Gastroesophageal sphincter (tissue), 4 donors: ENCODE data around the gene NELL1. TPM values are rescaled to one million over a fixed set of nuclear protein-coding genes. Genes with fewer than 3 reads are reported as not detected.

Source experiments
- ATAC-seq: fragments of 150-250 bp; one replicate; pipeline ENCODE4 v1.9.1; 2016; ENCODE audit warnings: mild to moderate bottlenecking, moderate library complexity
- H3K27ac ChIP-seq, 4 donors: fragments of 200-600 bp; sonication (generic) in 3 of 4; 1 replicate in 3 of 4; 2 replicates in 1 of 4; pipeline ENCODE4 v1.5.1; 2016 to 2019
- H3K27me3 ChIP-seq: fragments of 200-600 bp; sonication (generic); one replicate; pipeline ENCODE4 v1.5.1; 2019
- H3K36me3 ChIP-seq, 2 donors: fragments of 200-600 bp; sonication (generic); one replicate each; pipeline ENCODE4 v1.5.1; 2019; ENCODE audit warnings: control low read depth in 1 of 2
- H3K4me1 ChIP-seq, 3 donors: fragments of 200-600 bp; sonication (generic); 1 replicate in 2 of 3; 2 replicates in 1 of 3; pipeline ENCODE4 v1.5.1; 2016 to 2019; ENCODE audit warnings: control low read depth in 2 of 3
- H3K4me3 ChIP-seq, 2 donors: fragments of 200-600 bp; sonication (generic); one replicate each; pipeline ENCODE4 v1.5.1; 2019; ENCODE audit warnings: mild to moderate bottlenecking in 1 of 2, moderate library complexity in 1 of 2
- H3K9me3 ChIP-seq, 3 donors: fragments of 200-600 bp; sonication (generic); one replicate each; pipeline ENCODE4 v1.5.1; 2017 to 2019; ENCODE audit warnings: control low read depth in 2 of 3
- EP300 ChIP-seq: sonication (generic); formaldehyde crosslinking; IDR thresholded peaks from one replicate; pipeline ENCODE4 v1.6.1; 2017; ENCODE audit warnings: antibody characterized with exemption, mild to moderate bottlenecking
- POLR2A ChIP-seq, 2 donors: fragments of 450-650 bp; IDR thresholded peaks; one replicate each; pipeline ENCODE4 v1.6.1; 2017; ENCODE audit warnings: antibody characterized with exemption in 2 of 2, mild to moderate bottlenecking in 2 of 2, moderate library complexity in 1 of 2
- POLR2AphosphoS5 ChIP-seq: sonication (generic); formaldehyde crosslinking; IDR thresholded peaks from one replicate; pipeline ENCODE4 v1.6.1; 2017; ENCODE audit warnings: antibody characterized with exemption
- WGBS, 2 donors: methylation state at CpG; one replicate each; pipeline ENCODE4 v1.1.5; 2018; ENCODE audit warnings: low coverage in 1 of 2; 5-methylcytosine and 5-hydroxymethylcytosine counted together
- total RNA-seq, 4 donors: library from RNA; depleted of rRNA; stranded (reverse); fragments of >200 nt; gene quantifications; one replicate each; pipeline ENCODE4 v1.1.0, GENCODE V29; 2016
- TF ChIP-seq, protein P1 (sequence below), 4 experiments: fragments of 200-600 bp in 2 of 4; fragments of 450-650 bp in 2 of 4; sonication (generic) in 1 of 4; IDR thresholded peaks; one replicate each; pipeline ENCODE4 v1.5.1; 2017 to 2019; ENCODE audit warnings: antibody characterized with exemption in 4 of 4, mild to moderate bottlenecking in 2 of 4, moderate library complexity in 2 of 4

NELL1 gene
- total RNA-seq, 4 donors from 2014 or later = 0.27 to 3.0 (median 1.5) TPM

DNA sequence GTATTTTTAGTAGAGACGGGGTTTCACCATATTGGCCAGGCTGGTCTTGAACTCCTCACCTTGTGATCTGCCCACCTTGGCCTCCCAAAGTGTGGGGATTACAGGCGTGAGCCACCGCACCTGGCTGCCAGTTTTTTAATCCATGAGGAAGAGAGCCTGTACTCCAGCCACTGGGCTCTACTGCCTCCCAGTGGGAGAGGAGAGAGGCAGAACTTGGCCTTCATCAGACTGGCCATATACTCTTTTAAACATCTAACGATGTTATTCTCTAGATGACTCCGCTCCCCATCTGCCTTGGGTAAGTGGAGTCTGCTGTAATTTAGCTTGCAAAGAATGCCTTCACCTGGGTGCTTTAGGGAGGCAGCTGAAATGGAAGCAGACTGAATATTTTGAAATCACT is 35.3 kb upstream of the NELL1 start:
- no peaks in the 10 kb centered on the region for H3K27me3 ChIP-seq
- H3K4me3 ChIP-seq = no peak overlapping the region
- no peak for TF ChIP-seq POLR2AphosphoS5
- H3K27ac ChIP-seq = no peak overlapping the region
- H3K9me3 ChIP-seq = peaks cover 0 to 10% (median 0%) of the 10 kb centered on the region in 3 donors
- WGBS, 2 donors = 90% methylated on average over 2 of the region's 5 CpGs; no CpG with 5 or more reads in 1 of the 2 donors
- no peaks in the 10 kb centered on the region for H3K4me1 ChIP-seq
- H3K36me3 ChIP-seq = no peaks in the 10 kb centered on the region
- ATAC-seq = no peak

DNA sequence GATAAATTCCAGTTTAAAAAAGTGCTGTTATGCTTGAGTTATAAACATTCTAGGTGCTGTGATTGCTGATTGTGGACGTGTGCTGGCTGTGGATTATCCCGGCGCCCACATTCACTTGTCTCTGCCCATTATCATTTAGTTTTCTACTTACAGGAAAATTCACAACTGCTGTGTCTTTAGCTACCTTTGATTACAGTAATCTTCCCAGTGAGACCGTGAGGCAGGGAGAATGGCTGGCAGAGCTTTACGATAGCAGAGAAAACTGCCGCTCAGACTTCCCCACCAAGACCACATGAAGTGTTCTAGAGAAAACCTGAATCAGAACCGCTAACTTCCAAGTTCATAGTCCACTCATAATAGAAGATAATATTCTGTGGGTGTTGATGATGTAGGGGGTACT is 34.6 kb upstream of the NELL1 start:
- Histone ChIP-seq H3K27ac (no peak overlapping the region), H3K4me3 (no peak overlapping the region), H3K36me3 (no peaks in the 10 kb centered on the region), H3K4me1 (no peaks in the 10 kb centered on the region), H3K9me3 (peaks cover 0 to 8% (median 0%) of the 10 kb centered on the region in 3 donors), H3K27me3 (no peaks in the 10 kb centered on the region)
- ATAC-seq = no peak
- WGBS, 2 donors = 41 to 47% methylated on average over 6 to 7 of the region's 7 CpGs
- no peak for TF ChIP-seq POLR2AphosphoS5
- TF ChIP-seq, protein P1, sequence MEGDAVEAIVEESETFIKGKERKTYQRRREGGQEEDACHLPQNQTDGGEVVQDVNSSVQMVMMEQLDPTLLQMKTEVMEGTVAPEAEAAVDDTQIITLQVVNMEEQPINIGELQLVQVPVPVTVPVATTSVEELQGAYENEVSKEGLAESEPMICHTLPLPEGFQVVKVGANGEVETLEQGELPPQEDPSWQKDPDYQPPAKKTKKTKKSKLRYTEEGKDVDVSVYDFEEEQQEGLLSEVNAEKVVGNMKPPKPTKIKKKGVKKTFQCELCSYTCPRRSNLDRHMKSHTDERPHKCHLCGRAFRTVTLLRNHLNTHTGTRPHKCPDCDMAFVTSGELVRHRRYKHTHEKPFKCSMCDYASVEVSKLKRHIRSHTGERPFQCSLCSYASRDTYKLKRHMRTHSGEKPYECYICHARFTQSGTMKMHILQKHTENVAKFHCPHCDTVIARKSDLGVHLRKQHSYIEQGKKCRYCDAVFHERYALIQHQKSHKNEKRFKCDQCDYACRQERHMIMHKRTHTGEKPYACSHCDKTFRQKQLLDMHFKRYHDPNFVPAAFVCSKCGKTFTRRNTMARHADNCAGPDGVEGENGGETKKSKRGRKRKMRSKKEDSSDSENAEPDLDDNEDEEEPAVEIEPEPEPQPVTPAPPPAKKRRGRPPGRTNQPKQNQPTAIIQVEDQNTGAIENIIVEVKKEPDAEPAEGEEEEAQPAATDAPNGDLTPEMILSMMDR (IDR thresholded peaks at IDR 0.05) = no peak
- TF ChIP-seq POLR2A (IDR thresholded peaks at IDR 0.05) = no peak
- no peak for TF ChIP-seq EP300

DNA sequence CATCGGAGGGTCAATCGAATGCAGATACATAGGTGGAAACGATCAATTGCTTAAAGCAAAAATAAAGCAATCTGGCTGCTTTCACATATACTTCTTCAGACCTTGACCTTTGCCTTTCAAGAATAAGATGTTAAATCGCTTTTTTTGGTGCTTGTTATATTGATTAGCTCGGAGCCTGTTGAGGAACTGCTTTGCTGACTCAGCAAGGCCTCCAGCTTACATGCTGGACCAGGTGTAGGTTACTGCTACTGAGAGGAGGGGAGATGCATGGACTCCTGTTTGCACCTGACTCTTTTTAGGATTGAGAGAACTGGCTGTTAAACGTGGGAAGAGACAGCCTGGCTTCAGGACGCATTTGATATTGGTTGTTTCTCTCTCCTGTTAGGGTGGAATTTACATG is 31.3 kb upstream of the NELL1 start:
- Histone ChIP-seq H3K9me3 (no peaks in the 10 kb centered on the region), H3K4me3 (no peak overlapping the region), H3K27me3 (no peaks in the 10 kb centered on the region), H3K4me1 (no peaks in the 10 kb centered on the region), H3K27ac (no peak overlapping the region), H3K36me3 (no peaks in the 10 kb centered on the region)
- ATAC-seq = no peak
- WGBS, 2 donors = 59 to 89% methylated on average over 4 to 5 of the region's 7 CpGs
- TF ChIP-seq EP300 (no peak), POLR2AphosphoS5 (no peak), POLR2A (IDR thresholded peaks at IDR 0.05) (no peak)
- TF ChIP-seq, protein P1 (IDR thresholded peaks at IDR 0.05) = no peak

DNA sequence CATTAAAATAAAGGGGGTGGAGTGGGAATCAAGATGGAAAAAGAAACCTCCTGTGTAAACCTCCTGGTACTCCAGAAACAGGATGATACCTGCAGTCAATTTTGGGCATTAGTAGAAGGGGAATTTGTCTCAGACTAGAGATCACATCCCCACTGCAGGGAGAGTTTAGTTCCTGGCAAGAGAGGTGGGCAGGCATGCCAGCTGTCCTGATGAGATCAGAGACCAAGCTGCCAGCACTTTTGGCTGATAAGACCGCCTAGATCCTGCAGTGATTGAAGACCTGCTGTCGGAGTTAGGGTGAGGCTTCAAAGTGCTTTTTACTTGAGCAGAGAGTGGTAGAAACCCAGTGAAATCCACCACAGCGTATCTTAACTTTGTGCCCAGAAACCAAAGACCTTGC is 29.7 kb upstream of the NELL1 start:
- Histone ChIP-seq H3K4me3 (no peak overlapping the region), H3K4me1 (no peaks in the 10 kb centered on the region), H3K27ac (no peak overlapping the region), H3K9me3 (no peaks in the 10 kb centered on the region), H3K27me3 (no peaks in the 10 kb centered on the region), H3K36me3 (no peaks in the 10 kb centered on the region)
- WGBS, 2 donors = 42 to 43% methylated on average over 2 to 3 of the region's 3 CpGs
- ATAC-seq = no peak
- TF ChIP-seq, protein P1 (IDR thresholded peaks at IDR 0.05) = no peak
- TF ChIP-seq POLR2AphosphoS5 (no peak), EP300 (no peak), POLR2A (IDR thresholded peaks at IDR 0.05) (no peak)

DNA sequence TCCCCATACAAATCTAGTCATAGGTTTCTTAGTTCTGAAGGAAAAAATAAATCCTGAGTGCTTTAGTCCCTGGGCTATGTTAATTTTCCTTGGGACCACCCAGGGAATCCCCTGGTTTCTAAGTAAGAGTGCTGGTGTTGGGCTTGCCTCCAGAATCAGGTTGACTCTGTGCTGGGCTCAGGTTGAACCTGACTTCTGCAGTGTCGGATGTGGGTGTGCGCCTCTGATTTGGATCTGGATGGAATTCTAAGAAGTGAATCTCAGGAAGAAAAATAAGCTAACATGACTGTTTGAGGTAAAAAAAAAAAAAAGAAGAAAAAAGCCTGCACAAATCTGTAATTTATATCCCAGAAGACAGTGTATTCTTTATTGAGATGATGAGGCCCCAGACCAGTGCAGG is 29.0 kb upstream of the NELL1 start:
- no peaks in the 10 kb centered on the region for H3K9me3 ChIP-seq
- TF ChIP-seq, protein P1 (IDR thresholded peaks at IDR 0.05) = no peak
- TF ChIP-seq POLR2AphosphoS5 (no peak), POLR2A (IDR thresholded peaks at IDR 0.05) (no peak), EP300 (no peak)
- H3K36me3 ChIP-seq = no peaks in the 10 kb centered on the region
- H3K4me3 ChIP-seq = no peak overlapping the region
- H3K4me1 ChIP-seq = no peaks in the 10 kb centered on the region
- WGBS, 2 donors = 83 to 85% methylated on average over 2 of the region's 2 CpGs
- ATAC-seq = no peak
- no peak overlapping the region for H3K27ac ChIP-seq
- H3K27me3 ChIP-seq = no peaks in the 10 kb centered on the region

DNA sequence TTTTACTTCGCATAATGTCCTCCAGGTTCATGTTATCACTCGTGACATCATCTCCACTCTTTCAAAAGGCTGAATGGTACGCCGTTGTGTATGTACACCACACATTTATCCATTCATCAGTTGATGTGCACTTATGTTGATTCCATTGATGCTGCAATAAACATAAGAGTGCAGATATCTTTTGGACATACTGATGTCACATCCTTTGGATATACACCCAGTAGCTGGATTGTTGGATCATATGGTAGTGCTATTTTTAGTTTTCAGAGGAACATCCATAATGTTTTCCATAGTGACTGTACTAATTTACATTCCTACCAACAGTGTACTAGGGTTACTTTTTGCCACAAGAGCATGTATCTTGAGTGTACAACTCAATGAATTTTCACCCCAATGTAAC is 25.0 kb upstream of the NELL1 start:
- no peak for ATAC-seq
- Histone ChIP-seq H3K36me3 (no peaks in the 10 kb centered on the region), H3K27me3 (no peaks in the 10 kb centered on the region), H3K9me3 (no peaks in the 10 kb centered on the region), H3K4me3 (no peak overlapping the region), H3K27ac (no peak overlapping the region), H3K4me1 (no peaks in the 10 kb centered on the region)
- 81 to 92% methylated on average over 4 of the region's 4 CpGs for WGBS, 2 donors
- no peak for TF ChIP-seq POLR2A (IDR thresholded peaks at IDR 0.05)
- no peak for TF ChIP-seq EP300
- TF ChIP-seq POLR2AphosphoS5 = no peak
- TF ChIP-seq, protein P1 (IDR thresholded peaks at IDR 0.05) = no peak
